Sigmoid colon (tissue), 4 donors: Measurements from ENCODE around the gene ABHD12.

ENCODE experiments used
- POLR2AphosphoS5 ChIP-seq, 4 donors: sonication (generic); formaldehyde crosslinking; IDR thresholded peaks; one replicate each; pipeline ENCODE4 v1.6.1; 2017; ENCODE audit warnings: antibody characterized with exemption in 4 of 4
- TF ChIP-seq, protein P1 (sequence below), 4 experiments: fragments of 450-650 bp in 3 of 4; fragments of 200-600 bp in 1 of 4; IDR thresholded peaks; one replicate each; pipeline ENCODE4 v1.5.1; 2016 to 2019; ENCODE audit warnings: antibody characterized with exemption in 4 of 4, mild to moderate bottlenecking in 3 of 4, moderate library complexity in 2 of 4

DNA sequence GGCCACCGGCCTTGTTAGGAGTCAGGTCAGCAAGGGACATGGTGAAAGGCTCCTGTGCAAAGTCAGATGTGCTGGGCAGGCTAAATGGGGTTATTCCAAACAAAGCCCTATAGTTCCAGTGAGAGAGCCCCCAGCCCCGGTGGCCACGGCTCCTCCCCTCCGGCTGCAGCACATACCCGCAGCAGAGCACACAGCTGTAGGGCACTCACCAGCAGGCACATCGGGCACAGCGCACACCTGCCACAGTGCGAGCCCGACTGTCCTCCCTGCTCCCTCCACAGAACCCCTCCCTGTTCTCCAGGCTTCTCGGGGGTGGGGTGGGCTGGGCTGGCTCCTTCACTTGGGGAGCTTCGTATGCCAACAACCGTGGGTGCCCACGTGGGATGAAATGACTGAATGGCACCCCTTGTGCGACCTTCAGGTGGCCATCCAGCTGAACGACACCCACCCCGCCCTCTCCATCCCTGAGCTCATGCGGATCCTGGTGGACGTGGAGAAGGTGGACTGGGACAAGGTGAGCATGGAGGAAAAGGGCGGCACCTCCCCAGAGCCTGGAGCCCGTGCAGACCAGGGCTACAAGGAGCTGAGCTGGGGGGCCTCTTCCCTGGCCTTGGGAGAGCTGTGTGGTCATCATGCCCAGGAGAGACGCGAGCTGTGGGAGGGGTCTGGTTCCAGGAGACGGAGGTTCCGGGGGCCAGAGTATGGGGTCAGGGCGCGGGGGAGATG is 111.8 kb downstream of the ABHD12 start:
- TF ChIP-seq, protein P1, sequence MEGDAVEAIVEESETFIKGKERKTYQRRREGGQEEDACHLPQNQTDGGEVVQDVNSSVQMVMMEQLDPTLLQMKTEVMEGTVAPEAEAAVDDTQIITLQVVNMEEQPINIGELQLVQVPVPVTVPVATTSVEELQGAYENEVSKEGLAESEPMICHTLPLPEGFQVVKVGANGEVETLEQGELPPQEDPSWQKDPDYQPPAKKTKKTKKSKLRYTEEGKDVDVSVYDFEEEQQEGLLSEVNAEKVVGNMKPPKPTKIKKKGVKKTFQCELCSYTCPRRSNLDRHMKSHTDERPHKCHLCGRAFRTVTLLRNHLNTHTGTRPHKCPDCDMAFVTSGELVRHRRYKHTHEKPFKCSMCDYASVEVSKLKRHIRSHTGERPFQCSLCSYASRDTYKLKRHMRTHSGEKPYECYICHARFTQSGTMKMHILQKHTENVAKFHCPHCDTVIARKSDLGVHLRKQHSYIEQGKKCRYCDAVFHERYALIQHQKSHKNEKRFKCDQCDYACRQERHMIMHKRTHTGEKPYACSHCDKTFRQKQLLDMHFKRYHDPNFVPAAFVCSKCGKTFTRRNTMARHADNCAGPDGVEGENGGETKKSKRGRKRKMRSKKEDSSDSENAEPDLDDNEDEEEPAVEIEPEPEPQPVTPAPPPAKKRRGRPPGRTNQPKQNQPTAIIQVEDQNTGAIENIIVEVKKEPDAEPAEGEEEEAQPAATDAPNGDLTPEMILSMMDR (IDR thresholded peaks at IDR 0.05): no peak
- TF ChIP-seq POLR2AphosphoS5 (IDR thresholded peaks at IDR 0.05): no peak
